GM12865 (cell line): ENCODE data around the gene FABP7.

Experiments
- DNase-seq: peaks from one replicate; pipeline ENCODE4 v3.0.0; 2010; ENCODE audit warnings: low read depth
- H3K4me3 ChIP-seq: 2 replicates; pipeline ENCODE4 v1.5.1; 2011; ENCODE audit warnings: mild to moderate bottlenecking, low read depth, low read length, control low read depth
- TF ChIP-seq, protein P1 (sequence below): IDR thresholded peaks from 2 replicates; pipeline ENCODE4 v1.5.1; 2011; ENCODE audit warnings: low read length, control low read depth, low read depth, inconsistent platforms; ENCODE audit not compliant: insufficient read depth; ENCODE audit errors: missing control alignments

Gene FABP7

DNA sequence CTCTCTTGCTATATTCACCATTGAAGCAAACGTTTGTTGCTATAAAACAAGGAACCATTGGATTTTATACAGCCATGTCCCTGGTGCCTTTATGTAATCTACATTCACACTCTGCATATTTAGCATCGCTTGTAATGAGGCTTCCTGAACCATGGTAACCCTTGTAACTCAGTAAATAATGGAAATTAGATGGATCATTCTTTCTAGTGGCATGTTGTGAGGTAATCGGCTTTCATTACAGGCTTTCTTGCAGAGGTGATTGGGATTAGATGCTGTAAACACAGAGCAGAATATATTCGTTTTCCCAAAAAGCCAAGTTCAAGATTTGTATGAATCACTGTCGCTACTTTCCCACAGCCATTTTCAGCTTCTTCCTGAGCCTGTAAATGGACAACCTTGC lies 45.6 kb downstream of the FABP7 start:
- TF ChIP-seq, protein P1, sequence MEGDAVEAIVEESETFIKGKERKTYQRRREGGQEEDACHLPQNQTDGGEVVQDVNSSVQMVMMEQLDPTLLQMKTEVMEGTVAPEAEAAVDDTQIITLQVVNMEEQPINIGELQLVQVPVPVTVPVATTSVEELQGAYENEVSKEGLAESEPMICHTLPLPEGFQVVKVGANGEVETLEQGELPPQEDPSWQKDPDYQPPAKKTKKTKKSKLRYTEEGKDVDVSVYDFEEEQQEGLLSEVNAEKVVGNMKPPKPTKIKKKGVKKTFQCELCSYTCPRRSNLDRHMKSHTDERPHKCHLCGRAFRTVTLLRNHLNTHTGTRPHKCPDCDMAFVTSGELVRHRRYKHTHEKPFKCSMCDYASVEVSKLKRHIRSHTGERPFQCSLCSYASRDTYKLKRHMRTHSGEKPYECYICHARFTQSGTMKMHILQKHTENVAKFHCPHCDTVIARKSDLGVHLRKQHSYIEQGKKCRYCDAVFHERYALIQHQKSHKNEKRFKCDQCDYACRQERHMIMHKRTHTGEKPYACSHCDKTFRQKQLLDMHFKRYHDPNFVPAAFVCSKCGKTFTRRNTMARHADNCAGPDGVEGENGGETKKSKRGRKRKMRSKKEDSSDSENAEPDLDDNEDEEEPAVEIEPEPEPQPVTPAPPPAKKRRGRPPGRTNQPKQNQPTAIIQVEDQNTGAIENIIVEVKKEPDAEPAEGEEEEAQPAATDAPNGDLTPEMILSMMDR: no peak
- no peak for DNase-seq

DNA sequence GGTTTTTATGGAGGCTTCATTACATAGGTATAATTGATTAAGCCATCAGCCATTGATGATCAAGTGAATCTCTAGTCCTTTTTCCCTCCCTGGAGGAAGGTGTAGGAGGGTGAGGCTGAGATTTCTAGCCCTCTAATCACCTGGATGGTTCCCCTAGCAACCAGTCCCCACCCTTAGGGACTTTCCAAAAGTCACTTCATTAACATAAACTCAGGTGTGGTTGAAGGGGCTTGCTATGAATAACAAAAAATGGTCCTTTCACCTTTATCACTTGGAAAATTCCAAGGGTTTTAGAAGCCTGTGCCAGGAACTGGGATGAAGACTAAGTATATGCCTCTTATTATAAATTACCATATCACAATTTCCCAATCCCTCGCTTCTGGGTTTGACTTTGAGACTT lies 49.9 kb downstream of the FABP7 start:
- no peak for DNase-seq
- TF ChIP-seq, protein P1: no peak
- H3K4me3 ChIP-seq: no peak overlapping the region

More for the DNA sequence above, 45.6 kb downstream of the FABP7 start:
- H3K4me3 ChIP-seq: no peak overlapping the region

DNA sequence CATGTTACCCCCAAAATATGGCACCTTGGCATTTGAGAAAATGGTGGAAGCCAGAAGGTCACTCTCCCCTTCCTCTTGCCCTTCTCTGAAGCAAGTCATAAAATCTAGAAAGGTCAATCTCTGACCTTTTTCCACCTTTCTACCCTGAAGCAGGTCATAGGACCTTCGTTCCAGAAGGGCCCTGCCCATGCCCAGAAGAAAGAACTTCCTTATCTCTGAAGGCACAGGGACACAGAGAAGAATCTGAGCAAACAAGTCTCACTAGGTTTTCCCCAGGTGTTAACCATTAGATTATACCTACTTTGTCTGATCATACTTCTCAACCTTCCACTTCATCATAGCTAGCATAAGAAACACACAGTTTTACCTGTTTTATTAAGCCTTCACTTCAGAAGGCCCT lies 52.0 kb downstream of the FABP7 start:
- TF ChIP-seq, protein P1: no peak
- DNase-seq: no peak
- H3K4me3 ChIP-seq: no peak overlapping the region

DNA sequence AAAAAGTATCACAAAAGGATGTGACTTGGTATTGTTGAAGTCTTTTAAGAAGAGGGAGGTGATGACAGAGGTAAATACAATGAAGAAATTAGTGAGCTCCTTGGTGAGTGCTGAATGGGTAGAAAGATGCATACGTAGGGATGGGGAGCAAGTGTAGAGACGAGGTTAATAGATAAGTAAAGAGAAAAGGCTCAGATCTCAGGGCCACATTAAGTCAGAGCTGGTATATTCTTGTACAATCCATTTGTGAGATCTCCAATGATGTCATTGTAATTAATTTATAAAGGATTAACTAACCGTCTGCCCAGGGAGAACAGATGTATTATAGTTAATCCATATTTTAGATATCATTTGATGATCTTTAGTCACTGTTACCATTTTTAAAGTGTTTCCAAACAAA lies 52.9 kb downstream of the FABP7 start:
- TF ChIP-seq, protein P1: no peak
- no peak overlapping the region for H3K4me3 ChIP-seq
- no peak for DNase-seq

DNA sequence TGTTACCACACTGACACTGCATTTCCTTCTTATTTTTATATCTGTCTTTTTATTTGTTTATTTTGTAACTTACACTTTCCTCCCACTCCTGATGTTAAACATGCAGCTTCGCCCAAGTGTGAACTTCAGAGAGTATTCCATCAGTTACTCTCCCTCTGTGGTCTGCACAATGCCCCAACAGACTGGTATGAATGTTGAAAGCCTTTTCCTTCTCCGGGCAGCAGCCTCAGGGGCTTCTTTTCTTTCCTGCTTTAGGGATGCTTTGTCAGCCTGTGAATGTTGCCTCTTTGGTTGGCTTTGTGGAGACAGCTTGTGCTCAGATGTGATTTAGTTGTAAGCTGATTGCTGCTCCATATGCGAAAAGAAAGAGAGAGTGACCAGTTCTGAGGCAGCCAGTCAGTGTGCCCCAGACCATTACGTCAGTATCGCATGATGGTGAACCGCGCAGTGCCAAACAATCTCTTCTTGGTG lies 53.5 kb downstream of the FABP7 start:
- TF ChIP-seq, protein P1: no peak
- no peak for DNase-seq
- no peak overlapping the region for H3K4me3 ChIP-seq
